Activated CD8-positive, alpha-beta memory T cell treated with anti-CD3 and anti-CD28 coated beads, Interleukin-2, amount 10 ng/mL, durations not matched to agents 7 days and 5 days (primary cell): ENCODE results near the gene ANKRD34A. TPM values are rescaled to one million over a fixed set of nuclear protein-coding genes. Genes with fewer than 3 reads are reported as not detected.
A peak's percentile ranks its signal among the peaks of the same experiment; 100 is the strongest.

Source experiments
- ATAC-seq: fragments of 150-1000 bp; cut with Tn5 transposase; one replicate; pipeline ENCODE4 v1.10.0; 2021; ENCODE audit warnings: moderate library complexity
- CTCF ChIA-PET: fragments of 350-600 bp; sonication (Branson Sonifier 250); formaldehyde crosslinking; loops from one replicate; lab custom pipeline; 2021; ENCODE audit warnings: antibody characterized with exemption; lab: Charles Lee
- DNase-seq: peaks from one replicate; pipeline ENCODE4 v3.0.0-alpha.2; 2020
- H3K27ac Mint-ChIP-seq: one replicate; pipeline ENCODE4 v1.8.0; 2021; ENCODE audit warnings: mild to moderate bottlenecking, mixed read lengths
- H3K27me3 Mint-ChIP-seq: one replicate; pipeline ENCODE4 v1.8.0; 2021; ENCODE audit warnings: mixed read lengths
- H3K36me3 Mint-ChIP-seq: one replicate; pipeline ENCODE4 v1.8.0; 2021; ENCODE audit warnings: mild to moderate bottlenecking, mixed read lengths
- H3K4me1 Mint-ChIP-seq: one replicate; pipeline ENCODE4 v1.8.0; 2021; ENCODE audit warnings: mixed read lengths
- H3K4me3 Mint-ChIP-seq: one replicate; pipeline ENCODE4 v1.8.0; 2021; ENCODE audit warnings: mild to moderate bottlenecking, moderate library complexity, mixed read lengths
- H3K9me3 Mint-ChIP-seq: one replicate; pipeline ENCODE4 v1.8.0; 2022; ENCODE audit warnings: low read depth, mixed read lengths
- total RNA-seq, 2 experiments: library from RNA; stranded (reverse); gene quantifications; one replicate each; pipeline ENCODE4 v1.2.3, GENCODE V29; 2021

The ANKRD34A gene
- 1 to 10 TPM; 3.8 to 4.6 TPM for total RNA-seq

- ATAC-seq (peak; percentile 93), DNase-seq (peak; percentile 97)
- H3K27me3 Mint-ChIP-seq, result no peaks in the 10 kb centered on the region
- CTCF ChIA-PET, result interaction anchor here (0.6 to 9.4 kb wide), 11 partner anchors 7 to 119 kb away, joined by 3 to 95 read pairs (median 7); partner anchors contain the start of genes NUDT17 and RBM8A
- H3K4me1 Mint-ChIP-seq, result peaks cover 49% of the 10 kb centered on the region
- H3K27ac Mint-ChIP-seq, result peak within 1 kb of the TSS; percentile 91
- peaks cover 2% of the 10 kb centered on the region for H3K9me3 Mint-ChIP-seq
- peak within 1 kb of the TSS; percentile 86 for H3K4me3 Mint-ChIP-seq
- peaks cover 13% of the 10 kb centered on the region for H3K36me3 Mint-ChIP-seq
Measured at GRCh38 chr1:145964328-145965118, at the start of gene ANKRD34A, which contains the start of gene POLR3GL. Gene ANKRD34A (minus strand): TSS chr1:145964575. CDS start chr1:145961759, 2,816 bp downstream. Gene POLR3GL (plus strand): TSS chr1:145964690. CDS start chr1:145974866, 10,176 bp downstream.

- Mint-ChIP-seq H3K36me3 (no peaks in the 10 kb centered on the region), H3K4me1 (peaks cover 6% of the 10 kb centered on the region), H3K27ac (no peak overlapping the region), H3K27me3 (peaks cover 35% of the 10 kb centered on the region), H3K9me3 (no peaks in the 10 kb centered on the region), H3K4me3 (no peak overlapping the region)
- no peak for ATAC-seq
- CTCF ChIA-PET, result interaction anchor here (2.1 to 14.6 kb wide), 4 partner anchors 35 to 166 kb away, joined by 4 to 168 read pairs (median 14); partner anchors contain the start of gene NUDT17
- no peak for DNase-seq
Measured at GRCh38 chr1:146013559-146013922, 49.2 kb upstream of the ANKRD34A start.

GRCh38 chr1:146012703-146013558, 48.6 kb upstream of the ANKRD34A start:
- Mint-ChIP-seq H3K27me3 (peaks cover 28% of the 10 kb centered on the region), H3K27ac (no peak overlapping the region), H3K9me3 (no peaks in the 10 kb centered on the region), H3K4me1 (peaks cover 6% of the 10 kb centered on the region), H3K4me3 (no peak overlapping the region), H3K36me3 (no peaks in the 10 kb centered on the region)
- peak; percentile 81 for ATAC-seq
- peak; percentile 75 for DNase-seq
- CTCF ChIA-PET, result interaction anchor here (1.0 to 14.6 kb wide), 13 partner anchors 22 to 166 kb away, joined by 3 to 253 read pairs (median 7); partner anchors contain the start of genes ANKRD34A, LIX1L, NUDT17 and POLR3GL

DNA sequence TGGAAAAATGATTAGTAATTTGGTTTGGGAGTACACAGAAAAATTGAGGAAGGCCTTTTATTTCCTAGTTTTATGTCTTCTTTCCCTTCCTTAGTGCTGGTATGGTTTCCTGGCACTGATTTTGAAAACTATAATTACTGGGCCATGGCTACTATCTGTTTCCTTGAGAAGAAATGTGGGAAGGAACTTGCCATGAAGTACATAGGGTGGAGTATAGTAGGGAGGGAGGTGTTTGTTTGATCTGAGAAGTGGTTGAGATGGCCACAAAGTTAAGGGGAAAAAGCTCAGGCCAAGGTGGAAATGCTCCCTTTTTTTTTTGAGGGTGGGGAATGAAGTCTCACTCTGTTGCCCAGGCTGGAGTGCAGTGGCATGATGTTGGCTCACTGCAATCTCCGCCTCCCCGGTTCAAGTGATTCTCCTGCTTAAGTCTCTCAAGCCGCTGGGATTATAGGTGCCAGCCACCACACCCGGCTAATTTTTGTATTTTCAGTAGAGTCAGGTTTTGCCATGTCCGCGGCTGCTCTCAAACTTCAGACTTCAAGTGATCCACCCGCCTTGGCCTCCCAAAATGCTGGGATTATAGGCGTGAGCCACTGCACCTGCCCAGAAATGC, 45.9 kb upstream of the ANKRD34A start:
- Mint-ChIP-seq H3K36me3 (no peaks in the 10 kb centered on the region), H3K9me3 (no peaks in the 10 kb centered on the region), H3K4me1 (peaks cover 25% of the 10 kb centered on the region), H3K4me3 (no peak overlapping the region), H3K27me3 (peaks cover 7% of the 10 kb centered on the region), H3K27ac (no peak overlapping the region)
- ATAC-seq (no peak), DNase-seq (no peak)
- CTCF ChIA-PET, result interaction anchor here (1.0 to 14.6 kb wide), 7 partner anchors 32 to 163 kb away, joined by 3 to 253 read pairs (median 7); partner anchors contain the start of genes ANKRD34A, NUDT17, POLR3GL and RBM8A

GRCh38 chr1:146007489-146008133, 43.2 kb upstream of the ANKRD34A start:
- Mint-ChIP-seq H3K9me3 (no peaks in the 10 kb centered on the region), H3K27me3 (no peaks in the 10 kb centered on the region), H3K4me3 (no peak overlapping the region), H3K36me3 (no peaks in the 10 kb centered on the region), H3K4me1 (peaks cover 28% of the 10 kb centered on the region), H3K27ac (peak overlapping the region; percentile 92)
- no peak for DNase-seq
- no peak for ATAC-seq
- CTCF ChIA-PET, result interaction anchor here (0.6 to 14.6 kb wide), 18 partner anchors 10 to 182 kb away, joined by 3 to 253 read pairs (median 7); partner anchors contain the start of genes ANKRD34A, ANKRD35, NUDT17 and POLR3GL

DNA sequence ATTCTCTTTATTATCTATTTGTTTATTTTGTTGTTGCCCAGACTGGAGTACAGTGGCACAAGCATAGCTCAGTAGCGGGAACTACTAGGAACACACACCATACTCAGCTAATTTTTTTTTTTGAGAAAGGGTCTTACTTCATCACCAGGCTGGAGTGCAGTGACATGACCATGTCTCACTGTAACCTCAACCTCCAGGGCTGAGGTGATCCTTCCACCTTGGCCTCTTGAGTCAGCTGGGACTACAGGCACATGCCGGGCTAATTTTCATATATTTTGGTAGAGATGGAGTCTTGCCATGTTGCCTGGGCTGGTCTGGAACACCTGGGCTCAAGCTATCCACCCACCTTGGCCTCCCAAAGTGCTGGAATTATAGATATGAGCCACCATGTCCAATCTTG, 37.3 kb upstream of the ANKRD34A start:
- H3K27me3 Mint-ChIP-seq, result no peaks in the 10 kb centered on the region
- no peak for ATAC-seq
- H3K27ac Mint-ChIP-seq, result no peak overlapping the region

GRCh38 chr1:145999321-146000024, 35.1 kb upstream of the ANKRD34A start:
- ATAC-seq (no peak), DNase-seq (no peak)
- no peaks in the 10 kb centered on the region for H3K27me3 Mint-ChIP-seq
- H3K27ac Mint-ChIP-seq, result peak overlapping the region; percentile 77
- peaks cover 38% of the 10 kb centered on the region for H3K4me1 Mint-ChIP-seq
- H3K36me3 Mint-ChIP-seq, result peaks cover 20% of the 10 kb centered on the region
- CTCF ChIA-PET, result interaction anchor here (0.6 kb wide), 1 partner anchor 20 kb away, joined by 3 read pairs; no protein-coding TSS in a partner anchor
- no peaks in the 10 kb centered on the region for H3K9me3 Mint-ChIP-seq
- no peak overlapping the region for H3K4me3 Mint-ChIP-seq

More for the DNA sequence above, 37.3 kb upstream of the ANKRD34A start:
- no peak overlapping the region for H3K4me3 Mint-ChIP-seq
- CTCF ChIA-PET, result interaction anchor here (0.8 to 2.7 kb wide), 2 partner anchors 23 to 156 kb away, joined by 4 to 26 read pairs; partner anchors contain the start of gene NUDT17
- peaks cover 50% of the 10 kb centered on the region for H3K4me1 Mint-ChIP-seq
- no peak for DNase-seq
- H3K9me3 Mint-ChIP-seq, result no peaks in the 10 kb centered on the region
- H3K36me3 Mint-ChIP-seq, result no peaks in the 10 kb centered on the region

DNA sequence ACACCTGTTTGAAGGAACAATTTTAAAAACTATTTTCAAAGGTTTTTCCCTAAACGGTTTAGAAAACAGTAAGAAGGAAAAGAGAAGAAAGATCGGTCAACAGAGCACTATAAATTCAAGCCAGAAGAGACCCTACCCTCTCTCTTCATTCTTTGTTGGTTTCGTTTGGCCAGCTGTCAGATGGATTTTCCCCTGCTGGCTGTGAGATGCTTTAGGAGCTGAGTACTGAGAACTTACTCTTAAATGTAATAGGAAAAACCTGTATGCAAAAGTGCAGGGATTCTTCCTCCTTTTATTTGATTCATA, 33.3 kb upstream of the ANKRD34A start:
- Mint-ChIP-seq H3K9me3 (no peaks in the 10 kb centered on the region), H3K4me3 (peak overlapping the region; percentile 99), H3K27me3 (no peaks in the 10 kb centered on the region), H3K36me3 (peaks cover 38% of the 10 kb centered on the region), H3K4me1 (peaks cover 53% of the 10 kb centered on the region), H3K27ac (peak overlapping the region; percentile 94)
- ATAC-seq, result no peak
- CTCF ChIA-PET, result interaction anchor here (1.2 to 13.2 kb wide), 6 partner anchors 9 to 40 kb away, joined by 4 to 160 read pairs (median 10); partner anchors contain the start of genes ANKRD34A, LIX1L and POLR3GL
- no peak for DNase-seq

DNA sequence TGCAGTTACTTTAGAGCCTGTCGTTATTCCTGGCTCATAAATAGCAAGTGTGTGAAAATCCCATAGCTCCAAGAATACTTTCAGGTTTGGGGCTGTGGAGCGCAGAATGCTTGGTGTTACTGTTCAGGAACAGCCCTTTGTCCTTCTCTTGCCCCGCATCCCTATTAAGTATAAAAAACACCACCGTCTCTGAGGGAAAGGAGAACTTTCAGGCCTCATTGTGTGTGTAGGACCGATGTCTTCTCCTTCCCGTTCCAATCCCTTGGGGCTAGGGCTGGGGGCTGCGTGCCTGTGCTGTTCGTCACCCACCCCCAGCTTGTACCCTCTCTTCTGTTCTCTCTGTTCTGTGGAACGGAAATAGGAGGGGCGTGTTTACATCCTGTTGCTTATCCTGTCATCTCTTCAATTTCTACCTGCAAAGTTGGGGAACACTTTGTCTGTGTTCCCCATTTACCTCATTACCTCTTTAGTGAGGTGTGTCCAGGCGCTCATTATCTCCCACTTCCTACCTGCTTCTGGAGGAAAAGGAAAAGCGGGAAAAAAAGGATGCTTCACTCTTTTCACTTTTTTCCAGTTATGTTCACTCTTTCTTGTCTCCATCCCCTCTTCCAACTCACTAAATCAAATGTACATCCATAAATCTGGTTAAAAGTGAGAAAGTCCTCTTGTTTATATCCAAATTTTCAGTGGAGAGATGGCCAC, 32.8 kb upstream of the ANKRD34A start:
- H3K27ac Mint-ChIP-seq, result peak overlapping the region; percentile 94
- ATAC-seq, result peak; percentile 65
- peaks cover 41% of the 10 kb centered on the region for H3K36me3 Mint-ChIP-seq
- peak; percentile 71 for DNase-seq
- H3K9me3 Mint-ChIP-seq, result no peaks in the 10 kb centered on the region
- H3K4me3 Mint-ChIP-seq, result peak overlapping the region; percentile 99
- CTCF ChIA-PET, result interaction anchor here (1.2 to 13.2 kb wide), 7 partner anchors 10 to 152 kb away, joined by 4 to 160 read pairs (median 5); partner anchors contain the start of genes ANKRD34A, LIX1L, NUDT17 and POLR3GL
- peaks cover 57% of the 10 kb centered on the region for H3K4me1 Mint-ChIP-seq
- no peaks in the 10 kb centered on the region for H3K27me3 Mint-ChIP-seq

DNA sequence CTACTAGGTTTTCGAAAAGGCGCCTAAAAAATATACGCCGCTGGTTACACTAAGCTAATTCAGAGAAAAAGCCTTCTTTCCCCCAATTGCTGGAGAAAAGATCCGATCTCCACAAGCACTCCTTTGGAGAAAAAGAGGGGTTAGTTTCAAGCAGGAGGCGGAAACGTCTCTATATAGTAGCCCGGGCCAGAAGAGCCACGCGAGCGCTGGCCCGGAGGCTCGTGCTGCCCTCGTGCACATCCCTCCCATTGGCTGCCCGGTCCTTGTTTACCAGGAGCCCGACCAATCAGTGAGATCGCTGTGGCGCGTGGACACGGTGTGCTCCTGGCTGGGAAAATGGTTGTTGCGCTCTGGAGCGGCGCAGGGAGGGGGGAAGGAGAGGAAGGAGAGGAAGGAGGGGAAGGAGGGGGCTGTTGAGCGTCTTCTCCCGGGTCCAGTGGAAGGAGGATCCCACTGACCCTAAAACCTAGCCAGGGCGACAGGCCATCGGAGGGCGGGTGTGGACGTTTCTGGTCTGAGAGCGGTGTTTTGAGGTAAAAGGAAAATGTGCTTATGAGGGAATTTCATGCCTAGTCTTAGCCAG, 32.1 kb upstream of the ANKRD34A start, which contains the start of gene TXNIP:
Gene TXNIP (minus strand): TSS at position 147 of the 583 bp plus-strand sequence. CDS start 313 bp downstream, outside the sequence.
- Mint-ChIP-seq H3K4me3 (peak within 1 kb of the TSS; percentile 99), H3K4me1 (peaks cover 62% of the 10 kb centered on the region), H3K9me3 (no peaks in the 10 kb centered on the region), H3K36me3 (peaks cover 44% of the 10 kb centered on the region), H3K27me3 (no peaks in the 10 kb centered on the region), H3K27ac (peak within 1 kb of the TSS; percentile 94)
- ATAC-seq (peak; percentile 95), DNase-seq (peak; percentile 98)
- CTCF ChIA-PET, result interaction anchor here (0.7 to 13.2 kb wide), 8 partner anchors 11 to 151 kb away, joined by 3 to 160 read pairs (median 5); partner anchors contain the start of genes LIX1L and NUDT17
